GM12801 (cell line): Measurements from ENCODE around the gene FCGR2B.

Experiments
- CTCF ChIP-seq: IDR thresholded peaks from one replicate; pipeline ENCODE4 v1.5.1; 2011; ENCODE audit warnings: control low read depth; ENCODE audit not compliant: insufficient read length; ENCODE audit errors: extremely low read depth

Gene FCGR2B

GRCh38 chr1:161710560-161710959 is 47.6 kb downstream of the FCGR2B start:
- no peak for TF ChIP-seq CTCF

GRCh38 chr1:161718559-161719324 is 55.8 kb downstream of the FCGR2B start:
- TF ChIP-seq CTCF: no peak

- TF ChIP-seq CTCF: no peak
Measured at GRCh38 chr1:161719325-161719611, 56.3 kb downstream of the FCGR2B start.

GRCh38 chr1:161720422-161720821 is 57.5 kb downstream of the FCGR2B start:
- no peak for TF ChIP-seq CTCF

GRCh38 chr1:161720956-161721737 is 58.2 kb downstream of the FCGR2B start, which contains the start of gene FCRLB:
Gene FCRLB (plus strand): TSS chr1:161721544. CDS start chr1:161722673, 1,129 bp downstream.
- TF ChIP-seq CTCF: no peak

GRCh38 chr1:161721738-161722343 is 58.9 kb downstream of the FCGR2B start:
- TF ChIP-seq CTCF: no peak

- TF ChIP-seq CTCF: no peak
Measured at GRCh38 chr1:161722406-161722805, 59.5 kb downstream of the FCGR2B start.
